ENCODE measurements around the gene FTO. TPM values are rescaled to one million over a fixed set of nuclear protein-coding genes. Genes with fewer than 3 reads are reported as not detected.

FTO gene
- total and polyA plus RNA-seq, 2 of the 13 experiments (the other 11 are each of a cell fraction or from before 2014, with no cell fraction given), result 41.6 to 55.8 TPM

DNA sequence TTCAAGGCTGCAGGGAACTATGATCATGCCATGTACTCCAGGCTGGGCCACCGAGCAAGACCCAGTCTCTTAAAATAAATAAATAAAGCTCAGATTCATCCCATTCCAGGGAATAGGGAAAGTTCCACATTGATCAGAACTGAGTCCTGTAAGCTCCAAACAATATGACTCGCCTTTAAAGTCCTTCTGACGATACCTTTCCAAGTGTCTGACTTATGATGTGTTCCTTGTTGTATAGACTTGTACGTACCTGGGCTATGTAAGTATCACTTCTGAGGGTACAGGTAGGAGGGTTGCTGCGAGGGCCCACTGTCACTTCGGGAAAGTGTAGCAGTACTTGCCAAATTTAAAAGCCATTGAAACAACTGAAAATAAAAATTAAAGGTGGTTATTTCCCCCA lies 329.8 kb downstream of the FTO start:
- Histone ChIP-seq H3K4me3 (replicated peaks in 1 of 3; ENCODE audit: insufficient read depth in 1 of 3, low read depth in 2 of 3, low read length in 3 of 3) (no peak overlapping the region), H4K20me1 (ENCODE audit: insufficient read depth, low read length) (no peaks in the 10 kb centered on the region), H3K9ac (ENCODE audit: insufficient read depth, low read depth, low read length) (no peak overlapping the region), H3K27me3 (ENCODE audit: control insufficient read depth in 1 of 2, insufficient read depth in 2 of 2, low read length in 2 of 2) (no peaks in the 10 kb centered on the region), H3K4me2 (ENCODE audit: low read depth, low read length) (no peak overlapping the region), H2AFZ (ENCODE audit: low read length) (no peak overlapping the region), H3K79me2 (ENCODE audit: insufficient read depth, low read length) (no peaks in the 10 kb centered on the region), H3K36me3 (replicated peaks in 1 of 2; ENCODE audit: control insufficient read depth in 1 of 2, insufficient read depth in 2 of 2, low read length in 2 of 2) (no peaks in the 10 kb centered on the region), H3K9me3 (ENCODE audit: low read length) (peaks cover 25% of the 10 kb centered on the region), H3K27ac (ENCODE audit: extremely low read length, insufficient read depth, low read length) (no peak overlapping the region), H3K4me1 (ENCODE audit: insufficient read depth, low read length) (0 out of 2 replicates have a peak, but pooled peaks cover 5% of the 10 kb centered on the region)
- BruUV-seq (replicated peaks), result no TSS peak
- ATAC-seq (no peak), FAIRE-seq (no peak), DNase-seq (ENCODE audit: low spot score) (no peak)
- in situ Hi-C loops (cut with HindIII; ENCODE audit: extremely low pct_ligation_motif_present, low pct_unique_long_range_greater_than_20kb) (no loop called here), intact Hi-C loops (cut with micrococcal nuclease; ENCODE audit: unreplicated experiment) (no loop called here)
- POLR2A ChIA-PET, result no interaction called here
- CTCF ChIA-PET (ENCODE audit: low intra/inter-chr PET ratio, low total read pairs), result no interaction called here
- TF ChIP-seq ZFP37 (CRISPR knock-in tag; IDR thresholded peaks at IDR 0.05; ENCODE audit: borderline replicate concordance) (no peak), ZC3H13 (CRISPR knock-in tag; IDR thresholded peaks at IDR 0.05) (no peak), ZNF205 (CRISPR knock-in tag; IDR thresholded peaks at IDR 0.05) (no peak), ATM (IDR thresholded peaks at IDR 0.05; ENCODE audit: borderline replicate concordance) (no peak), HDAC6 (IDR thresholded peaks at IDR 0.05; ENCODE audit: low read depth, low read length) (no peak), GMEB1 (CRISPR knock-in tag; IDR thresholded peaks at IDR 0.05; ENCODE audit: borderline replicate concordance) (no peak), ZNF282 (IDR thresholded peaks at IDR 0.05; ENCODE audit: partially characterized antibody) (no peak), ZMAT3 (CRISPR knock-in tag; conservative IDR thresholded peaks at IDR 0.05) (no peak), NFKBIZ (CRISPR knock-in tag; IDR thresholded peaks at IDR 0.05) (no peak), ARID3A (IDR thresholded peaks at IDR 0.05; ENCODE audit: low read depth, low read length) (no peak), ZNF607 (CRISPR knock-in tag; IDR thresholded peaks at IDR 0.05; ENCODE audit: borderline replicate concordance) (no peak), MTF2 (CRISPR knock-in tag; IDR thresholded peaks at IDR 0.05; ENCODE audit: borderline replicate concordance) (no peak), HNRNPL (IDR thresholded peaks at IDR 0.05; ENCODE audit: low read depth, low read length) (no peak), ATF4 (CRISPR knock-in tag; IDR thresholded peaks at IDR 0.05) (no peak), ZSCAN30 (CRISPR knock-in tag; IDR thresholded peaks at IDR 0.05) (no peak), SIN3B (IDR thresholded peaks at IDR 0.05; ENCODE audit: low read length) (no peak)
- TF ChIP-seq, protein P1, sequence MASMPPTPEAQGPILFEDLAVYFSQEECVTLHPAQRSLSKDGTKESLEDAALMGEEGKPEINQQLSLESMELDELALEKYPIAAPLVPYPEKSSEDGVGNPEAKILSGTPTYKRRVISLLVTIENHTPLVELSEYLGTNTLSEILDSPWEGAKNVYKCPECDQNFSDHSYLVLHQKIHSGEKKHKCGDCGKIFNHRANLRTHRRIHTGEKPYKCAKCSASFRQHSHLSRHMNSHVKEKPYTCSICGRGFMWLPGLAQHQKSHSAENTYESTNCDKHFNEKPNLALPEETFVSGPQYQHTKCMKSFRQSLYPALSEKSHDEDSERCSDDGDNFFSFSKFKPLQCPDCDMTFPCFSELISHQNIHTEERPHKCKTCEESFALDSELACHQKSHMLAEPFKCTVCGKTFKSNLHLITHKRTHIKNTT (CRISPR knock-in tag; IDR thresholded peaks at IDR 0.05), result no peak
- TF ChIP-seq, protein P2, sequence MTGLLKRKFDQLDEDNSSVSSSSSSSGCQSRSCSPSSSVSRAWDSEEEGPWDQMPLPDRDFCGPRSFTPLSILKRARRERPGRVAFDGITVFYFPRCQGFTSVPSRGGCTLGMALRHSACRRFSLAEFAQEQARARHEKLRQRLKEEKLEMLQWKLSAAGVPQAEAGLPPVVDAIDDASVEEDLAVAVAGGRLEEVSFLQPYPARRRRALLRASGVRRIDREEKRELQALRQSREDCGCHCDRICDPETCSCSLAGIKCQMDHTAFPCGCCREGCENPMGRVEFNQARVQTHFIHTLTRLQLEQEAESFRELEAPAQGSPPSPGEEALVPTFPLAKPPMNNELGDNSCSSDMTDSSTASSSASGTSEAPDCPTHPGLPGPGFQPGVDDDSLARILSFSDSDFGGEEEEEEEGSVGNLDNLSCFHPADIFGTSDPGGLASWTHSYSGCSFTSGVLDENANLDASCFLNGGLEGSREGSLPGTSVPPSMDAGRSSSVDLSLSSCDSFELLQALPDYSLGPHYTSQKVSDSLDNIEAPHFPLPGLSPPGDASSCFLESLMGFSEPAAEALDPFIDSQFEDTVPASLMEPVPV (CRISPR knock-in tag; IDR thresholded peaks at IDR 0.05), result no peak
- WGBS (ENCODE audit: low lambda C conversion rate), result 97% methylated on average over 6 of the region's 6 CpGs
